PFSK-1 (cell line): ENCODE measurements around the gene AAR2.

Source experiments
- FOXP2 ChIP-seq: optimal IDR thresholded peaks from 2 replicates; pipeline ENCODE3; 2011; ENCODE audit warnings: borderline replicate concordance, control low read depth, inconsistent platforms; ENCODE audit not compliant: insufficient read depth; ENCODE audit errors: extremely low read length, extremely low read depth
- POLR2AphosphoS5 ChIP-seq: IDR thresholded peaks from 2 replicates; pipeline ENCODE4 v1.6.1; 2012; ENCODE audit warnings: low read depth, mild to moderate bottlenecking, control low read depth, low read length, moderate library complexity
- SIN3A ChIP-seq: IDR thresholded peaks from 2 replicates; pipeline ENCODE4 v1.6.1; 2012; ENCODE audit warnings: mild to moderate bottlenecking, low read length, moderate library complexity, borderline replicate concordance; ENCODE audit not compliant: insufficient read depth
- TAF1 ChIP-seq: IDR thresholded peaks from 2 replicates; pipeline ENCODE4 v1.6.1; 2012; ENCODE audit warnings: low read length, control low read depth, borderline replicate concordance; ENCODE audit not compliant: insufficient read depth
- TF ChIP-seq, protein P1 (sequence below), 2 experiments: IDR thresholded peaks; 2 replicates each; pipeline versions ENCODE4 v1.6.1 to v1.8.0; 2011 to 2012; ENCODE audit warnings: low read depth in 2 of 2, low read length in 2 of 2, control low read depth in 1 of 2, inconsistent platforms in 1 of 2, mild to moderate bottlenecking in 1 of 2, moderate library complexity in 1 of 2; ENCODE audit not compliant: insufficient read depth in 1 of 2

The AAR2 gene

DNA sequence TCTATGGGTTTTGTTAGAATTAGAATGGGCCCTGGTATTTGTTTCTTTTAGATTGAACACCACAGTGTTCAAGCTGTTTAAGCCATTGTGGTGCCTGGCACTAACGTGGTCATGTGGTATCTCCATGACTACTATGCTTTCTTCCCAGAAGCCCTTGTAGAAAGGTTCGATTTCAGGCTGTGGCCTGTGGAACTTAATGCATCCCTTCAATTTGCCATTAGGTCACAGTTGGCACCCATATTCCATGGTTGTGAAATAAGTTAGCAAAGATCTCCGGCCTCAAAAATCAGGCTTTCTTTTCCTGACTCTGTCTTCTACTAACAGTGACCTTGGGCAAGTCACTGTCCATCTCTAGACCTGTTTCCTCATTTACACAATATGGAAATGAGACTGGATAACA is 31.3 kb upstream of the AAR2 start:
- TF ChIP-seq TAF1 (no peak), SIN3A (no peak), POLR2AphosphoS5 (no peak), FOXP2 (no peak)
- TF ChIP-seq, protein P1, sequence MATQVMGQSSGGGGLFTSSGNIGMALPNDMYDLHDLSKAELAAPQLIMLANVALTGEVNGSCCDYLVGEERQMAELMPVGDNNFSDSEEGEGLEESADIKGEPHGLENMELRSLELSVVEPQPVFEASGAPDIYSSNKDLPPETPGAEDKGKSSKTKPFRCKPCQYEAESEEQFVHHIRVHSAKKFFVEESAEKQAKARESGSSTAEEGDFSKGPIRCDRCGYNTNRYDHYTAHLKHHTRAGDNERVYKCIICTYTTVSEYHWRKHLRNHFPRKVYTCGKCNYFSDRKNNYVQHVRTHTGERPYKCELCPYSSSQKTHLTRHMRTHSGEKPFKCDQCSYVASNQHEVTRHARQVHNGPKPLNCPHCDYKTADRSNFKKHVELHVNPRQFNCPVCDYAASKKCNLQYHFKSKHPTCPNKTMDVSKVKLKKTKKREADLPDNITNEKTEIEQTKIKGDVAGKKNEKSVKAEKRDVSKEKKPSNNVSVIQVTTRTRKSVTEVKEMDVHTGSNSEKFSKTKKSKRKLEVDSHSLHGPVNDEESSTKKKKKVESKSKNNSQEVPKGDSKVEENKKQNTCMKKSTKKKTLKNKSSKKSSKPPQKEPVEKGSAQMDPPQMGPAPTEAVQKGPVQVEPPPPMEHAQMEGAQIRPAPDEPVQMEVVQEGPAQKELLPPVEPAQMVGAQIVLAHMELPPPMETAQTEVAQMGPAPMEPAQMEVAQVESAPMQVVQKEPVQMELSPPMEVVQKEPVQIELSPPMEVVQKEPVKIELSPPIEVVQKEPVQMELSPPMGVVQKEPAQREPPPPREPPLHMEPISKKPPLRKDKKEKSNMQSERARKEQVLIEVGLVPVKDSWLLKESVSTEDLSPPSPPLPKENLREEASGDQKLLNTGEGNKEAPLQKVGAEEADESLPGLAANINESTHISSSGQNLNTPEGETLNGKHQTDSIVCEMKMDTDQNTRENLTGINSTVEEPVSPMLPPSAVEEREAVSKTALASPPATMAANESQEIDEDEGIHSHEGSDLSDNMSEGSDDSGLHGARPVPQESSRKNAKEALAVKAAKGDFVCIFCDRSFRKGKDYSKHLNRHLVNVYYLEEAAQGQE (IDR thresholded peaks at IDR 0.05; ENCODE audit: insufficient read depth in 1 of 2, low read depth in 2 of 2, low read length in 2 of 2) = no peak

DNA sequence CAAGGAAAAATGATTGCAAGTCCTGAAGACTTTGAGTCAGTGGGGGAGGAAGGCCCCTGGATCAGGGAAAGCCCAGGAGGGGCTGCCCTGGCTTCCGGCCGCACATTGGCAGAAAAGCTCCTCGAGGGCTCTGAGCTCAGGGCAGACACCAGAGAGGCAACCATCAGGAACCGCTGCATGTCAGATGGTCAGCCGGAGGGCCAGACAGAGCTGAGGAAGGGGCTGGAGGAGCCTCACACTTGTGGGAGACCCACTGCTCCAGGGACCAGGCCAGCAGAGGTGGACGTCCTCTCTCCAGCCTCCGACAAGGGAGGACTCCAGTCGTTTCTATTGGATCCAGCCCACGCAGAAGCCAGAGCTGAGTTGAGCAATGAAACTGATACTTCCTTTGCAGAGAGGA is 30.2 kb upstream of the AAR2 start:
- TF ChIP-seq TAF1 = no peak

DNA sequence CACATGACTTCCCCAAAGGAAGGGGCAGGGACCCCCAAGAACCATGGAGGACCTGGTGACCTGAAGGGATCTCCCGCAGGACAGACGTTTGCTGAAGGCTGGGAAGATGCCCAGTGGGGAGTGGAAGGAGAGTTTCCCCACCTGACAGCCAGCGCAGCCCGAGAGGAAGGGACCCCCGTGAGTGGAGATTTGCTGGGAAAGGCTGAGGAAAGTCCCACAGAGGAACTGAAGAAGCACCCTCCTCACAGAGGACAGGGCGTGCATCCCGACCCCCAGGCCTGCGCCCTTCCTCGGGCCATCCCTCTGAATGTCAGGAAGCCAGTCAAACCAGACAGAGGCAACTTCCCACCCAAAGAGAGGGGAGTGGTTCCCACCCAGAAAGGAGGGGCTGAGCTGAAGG is 29.6 kb upstream of the AAR2 start:
- TF ChIP-seq FOXP2 (no peak), SIN3A (no peak), POLR2AphosphoS5 (no peak), TAF1 (no peak)
- TF ChIP-seq, protein P1 (IDR thresholded peaks at IDR 0.05; ENCODE audit: insufficient read depth in 1 of 2, low read depth in 2 of 2, low read length in 2 of 2) = no peak

DNA sequence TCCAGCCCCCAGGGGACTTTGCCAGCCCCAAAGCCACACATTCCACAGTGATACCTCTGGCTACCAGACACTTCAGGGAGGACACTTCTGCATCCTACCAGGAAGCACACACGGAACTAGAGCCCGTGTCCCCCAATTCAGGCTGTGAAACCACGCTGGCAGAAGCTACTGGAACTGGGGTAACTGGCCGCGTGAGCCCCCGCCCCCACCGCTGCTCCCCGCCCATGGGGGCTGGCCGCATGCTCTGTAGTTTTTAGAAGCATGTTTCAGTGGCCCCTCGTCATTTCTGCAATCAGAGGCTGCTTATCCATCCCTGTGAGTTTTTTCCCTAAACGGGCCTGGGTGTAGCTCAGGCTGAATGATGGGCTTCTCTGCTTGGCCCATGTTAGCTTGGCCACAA is 28.7 kb upstream of the AAR2 start:
- no peak for TF ChIP-seq SIN3A
- TF ChIP-seq FOXP2 = no peak

DNA sequence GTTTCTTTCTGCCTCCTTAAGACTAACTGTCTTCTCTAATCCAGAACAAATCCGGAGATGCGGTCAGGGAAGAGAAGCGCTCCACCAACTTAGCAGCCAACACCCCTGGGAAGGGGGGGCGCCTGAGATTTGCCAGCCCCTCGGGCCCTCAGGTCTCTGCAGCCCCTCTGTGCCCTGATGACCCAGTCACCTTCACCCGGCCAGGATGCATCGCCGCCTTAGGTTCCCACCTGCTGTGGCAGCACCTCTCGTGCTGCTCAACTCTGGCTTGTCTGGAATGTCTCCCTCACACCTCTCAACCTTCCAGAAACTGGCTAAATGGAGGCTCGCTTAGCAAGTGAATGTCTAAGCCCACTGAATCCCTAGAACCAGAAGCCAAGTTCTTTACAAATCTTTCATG is 28.0 kb upstream of the AAR2 start:
- TF ChIP-seq SIN3A = no peak
- TF ChIP-seq FOXP2 = no peak
- no peak for TF ChIP-seq POLR2AphosphoS5

DNA sequence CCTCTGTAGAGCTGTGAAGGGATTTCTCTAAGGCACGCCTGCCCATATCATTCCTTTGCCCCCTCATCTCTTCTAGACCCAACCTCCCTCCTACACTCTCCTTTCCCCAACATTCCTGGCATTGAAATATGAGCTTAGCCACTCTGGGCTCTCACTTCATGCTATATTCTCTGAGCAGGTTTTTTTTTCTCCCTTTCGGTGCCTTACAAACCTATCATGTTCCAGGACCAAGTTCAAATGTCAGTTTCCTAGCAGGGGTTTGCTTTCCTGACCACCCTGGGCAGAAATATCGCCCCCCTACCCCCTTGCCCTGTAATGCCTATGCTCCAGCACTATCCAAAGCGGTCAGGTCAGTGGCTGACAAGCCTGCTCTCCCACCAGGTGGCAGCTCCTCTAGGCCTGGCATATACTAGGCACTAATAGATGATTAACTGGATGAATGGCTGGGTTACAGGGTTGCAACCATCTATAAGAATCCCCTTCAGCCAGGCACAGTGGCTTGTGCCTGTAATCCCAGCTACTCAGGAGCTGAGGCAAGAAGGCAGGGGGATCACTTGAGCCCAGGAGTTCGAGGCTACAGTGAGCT is 25.7 kb upstream of the AAR2 start:
- TF ChIP-seq, protein P1 (IDR thresholded peaks at IDR 0.05; ENCODE audit: insufficient read depth in 1 of 2, low read depth in 2 of 2, low read length in 2 of 2) = no peak
- TF ChIP-seq SIN3A (no peak), FOXP2 (no peak), TAF1 (no peak), POLR2AphosphoS5 (no peak)

DNA sequence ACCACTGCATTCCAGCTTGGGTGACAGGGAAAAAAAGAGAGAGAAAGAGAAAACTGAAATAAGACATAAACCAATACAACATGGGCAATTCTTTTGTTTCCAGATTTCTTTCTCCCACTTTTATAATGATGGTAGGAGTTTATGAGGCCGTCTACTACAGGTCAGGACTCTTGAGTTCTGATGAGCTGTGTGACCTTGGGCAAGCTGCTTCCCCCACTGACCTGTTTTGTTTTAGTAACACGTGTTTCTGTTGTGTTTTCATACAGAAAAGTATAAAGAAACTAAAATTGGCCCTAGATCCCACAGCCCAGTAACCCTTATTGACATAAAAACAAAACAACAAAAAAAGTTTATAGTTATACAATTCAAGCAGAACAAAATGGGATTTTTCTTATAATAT is 22.9 kb upstream of the AAR2 start:
- no peak for TF ChIP-seq SIN3A
- no peak for TF ChIP-seq TAF1
- no peak for TF ChIP-seq POLR2AphosphoS5
- no peak for TF ChIP-seq FOXP2
- TF ChIP-seq, protein P1 (IDR thresholded peaks at IDR 0.05; ENCODE audit: insufficient read depth in 1 of 2, low read depth in 2 of 2, low read length in 2 of 2) = no peak
